ENCODE results near the gene TPPP3.

DNA sequence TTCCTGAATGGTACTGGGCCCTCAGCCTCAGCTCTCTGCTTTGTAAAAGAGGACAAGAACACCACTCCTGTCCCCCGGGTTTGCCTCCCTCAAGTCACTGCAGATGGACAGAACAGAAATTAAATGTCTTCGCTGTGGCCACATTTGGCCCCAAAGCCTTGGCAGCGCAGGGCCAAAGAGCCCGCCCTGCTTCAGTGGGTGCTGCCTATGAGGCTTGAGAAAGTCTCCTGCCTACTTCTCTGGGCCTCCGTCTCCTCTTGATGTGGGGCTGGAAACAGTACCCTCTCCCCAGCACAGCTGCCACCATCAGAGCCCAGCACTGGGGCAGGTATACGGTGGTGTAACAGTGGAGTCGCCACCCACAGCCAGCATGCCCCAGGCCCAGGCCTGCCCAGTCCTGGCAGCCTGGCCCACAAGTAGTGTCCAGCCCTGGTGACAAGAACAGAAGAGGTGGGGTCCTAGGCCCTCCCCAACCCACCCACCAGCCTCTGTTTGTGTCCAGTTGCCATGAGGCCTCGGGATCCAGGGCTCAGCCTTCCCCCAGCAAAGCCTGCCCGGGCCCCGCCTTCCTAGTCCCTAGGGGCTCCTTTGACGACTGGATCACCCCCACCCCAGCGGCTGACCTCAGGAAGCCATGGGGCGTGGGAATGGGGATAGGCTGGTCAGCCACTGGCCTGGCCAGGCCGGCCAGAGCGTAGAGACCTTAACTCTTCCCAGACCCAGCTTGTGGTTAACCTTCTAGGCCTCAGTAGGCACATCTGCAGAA, 3.9 kb upstream of the TPPP3 start:
- TF ChIP-seq, protein P1, sequence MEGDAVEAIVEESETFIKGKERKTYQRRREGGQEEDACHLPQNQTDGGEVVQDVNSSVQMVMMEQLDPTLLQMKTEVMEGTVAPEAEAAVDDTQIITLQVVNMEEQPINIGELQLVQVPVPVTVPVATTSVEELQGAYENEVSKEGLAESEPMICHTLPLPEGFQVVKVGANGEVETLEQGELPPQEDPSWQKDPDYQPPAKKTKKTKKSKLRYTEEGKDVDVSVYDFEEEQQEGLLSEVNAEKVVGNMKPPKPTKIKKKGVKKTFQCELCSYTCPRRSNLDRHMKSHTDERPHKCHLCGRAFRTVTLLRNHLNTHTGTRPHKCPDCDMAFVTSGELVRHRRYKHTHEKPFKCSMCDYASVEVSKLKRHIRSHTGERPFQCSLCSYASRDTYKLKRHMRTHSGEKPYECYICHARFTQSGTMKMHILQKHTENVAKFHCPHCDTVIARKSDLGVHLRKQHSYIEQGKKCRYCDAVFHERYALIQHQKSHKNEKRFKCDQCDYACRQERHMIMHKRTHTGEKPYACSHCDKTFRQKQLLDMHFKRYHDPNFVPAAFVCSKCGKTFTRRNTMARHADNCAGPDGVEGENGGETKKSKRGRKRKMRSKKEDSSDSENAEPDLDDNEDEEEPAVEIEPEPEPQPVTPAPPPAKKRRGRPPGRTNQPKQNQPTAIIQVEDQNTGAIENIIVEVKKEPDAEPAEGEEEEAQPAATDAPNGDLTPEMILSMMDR (conservative IDR thresholded peaks at IDR 0.05; ENCODE audit: low read depth, low read length), result no peak
- no peak for TF ChIP-seq EZH2 (IDR thresholded peaks at IDR 0.05; ENCODE audit: borderline replicate concordance, low read depth, low read length, poor library complexity, severe bottlenecking)
